ENCODE results near the gene PIK3C2G.
"Not testable (repeated sequence)": the region's sequence is repeated elsewhere in the genome, so short reads cannot be mapped to it uniquely, and the experiment has no call there.

- TF ChIP-seq POLR2A (IDR thresholded peaks at IDR 0.05; ENCODE audit: insufficient read depth in 1 of 2, low read depth in 2 of 2, low read length in 2 of 2); ZMAT5 (CRISPR knock-in tag; IDR thresholded peaks at IDR 0.05; ENCODE audit: borderline replicate concordance, low read depth); MYNN (CRISPR knock-in tag; IDR thresholded peaks at IDR 0.05; ENCODE audit: low read depth): not testable (repeated sequence)
Observed at GRCh38 chr12:18693986-18694385, 432.7 kb downstream of the PIK3C2G start.
